CD4-positive, alpha-beta T cell (primary cell): ENCODE data around the gene TNFAIP1. TPM values are rescaled to one million over a fixed set of nuclear protein-coding genes. Genes with fewer than 3 reads are reported as not detected.

Experiments used
- ATAC-seq: fragments of 200-7000 bp; cut with Tn5 transposase; one replicate; pipeline ENCODE4 v1.10.0; 2022; ENCODE audit warnings: mild to moderate bottlenecking; ENCODE audit not compliant: poor library complexity
- CTCF ChIA-PET: fragments of 350-600 bp; sonication (Branson Sonifier 250); formaldehyde crosslinking; loops from one replicate; lab custom pipeline; 2021; ENCODE audit warnings: antibody characterized with exemption, inconsistent platforms; lab: Charles Lee
- POLR2A ChIA-PET: fragments of 350-600 bp; sonication (Branson Sonifier 250); formaldehyde crosslinking; loops from one replicate; lab custom pipeline; 2021; ENCODE audit warnings: antibody characterized with exemption, inconsistent platforms; lab: Charles Lee
- DNase-seq, 14 experiments: peaks; one replicate each; pipeline ENCODE4 v3.0.0-alpha.2; 2013 to 2020; ENCODE audit warnings: mixed read lengths in 2 of 14
- H3K27ac ChIP-seq, 2 donors: one replicate each; pipeline versions ENCODE4 v1.5.1 to v1.7.0; 2013; ENCODE audit warnings: low read length in 2 of 2, low read depth in 1 of 2, mild to moderate bottlenecking in 1 of 2
- H3K27me3 ChIP-seq, 2 experiments: 1 replicate in 1 of 2; 2 replicates in 1 of 2; pipeline versions ENCODE4 v1.6.1 to v1.7.0; 2013; ENCODE audit warnings: low read length in 2 of 2, control low read depth in 1 of 2, mild to moderate bottlenecking in 1 of 2, moderate library complexity in 1 of 2; ENCODE audit not compliant: insufficient read depth in 2 of 2, control insufficient read depth in 1 of 2
- H3K36me3 ChIP-seq: one replicate; pipeline ENCODE4 v1.6.1; 2013; ENCODE audit warnings: low read length, control low read depth; ENCODE audit not compliant: insufficient read depth
- H3K4me1 ChIP-seq: one replicate; pipeline ENCODE4 v1.6.1; 2013; ENCODE audit warnings: low read length, control low read depth; ENCODE audit not compliant: insufficient read depth
- H3K4me3 ChIP-seq: one replicate; pipeline ENCODE4 v1.5.1; 2013; ENCODE audit warnings: mild to moderate bottlenecking, low read length, moderate library complexity
- H3K9me3 ChIP-seq, 2 experiments: 1 replicate in 1 of 2; 2 replicates in 1 of 2; pipeline versions ENCODE4 v1.6.1 to v1.7.0; 2013; ENCODE audit warnings: low read length in 2 of 2, mild to moderate bottlenecking in 2 of 2, control low read depth in 1 of 2, moderate library complexity in 1 of 2; ENCODE audit not compliant: control insufficient read depth in 1 of 2, insufficient read depth in 1 of 2
- H3K27ac Mint-ChIP-seq: one replicate; pipeline ENCODE4 v1.8.0; 2020; ENCODE audit warnings: mixed read lengths
- H3K27me3 Mint-ChIP-seq: one replicate; pipeline ENCODE4 v1.8.0; 2021; ENCODE audit warnings: mixed read lengths
- H3K36me3 Mint-ChIP-seq: one replicate; pipeline ENCODE4 v1.8.0; 2021; ENCODE audit warnings: low read depth, mixed read lengths
- H3K4me1 Mint-ChIP-seq: one replicate; pipeline ENCODE4 v1.8.0; 2021; ENCODE audit warnings: low read depth, mixed read lengths
- H3K4me3 Mint-ChIP-seq: one replicate; pipeline ENCODE4 v1.8.0; 2020; ENCODE audit warnings: mild to moderate bottlenecking, mixed read lengths
- H3K9me3 Mint-ChIP-seq: one replicate; pipeline ENCODE4 v1.8.0; 2020; ENCODE audit warnings: mixed read lengths
- intact Hi-C, 2 experiments: fragments of 100-400 bp; cut with DNase I in 1 of 2; cut with micrococcal nuclease in 1 of 2; formaldehyde crosslinking; loops; one replicate each; pipeline versions ENCODE4 v1.15.1 to v1.9.0; 2023 to 2025; cut with DNase I, micrococcal nuclease
- total RNA-seq, 174 experiments: library from RNA in 2 of 174; stranded (reverse) in 2 of 174; gene quantifications; one replicate each; pipeline ENCODE4 v1.2.3 and lab custom pipeline; 2021 to 2026
- TF ChIP-seq, protein P1 (sequence below): fragments of 200-600 bp; IDR thresholded peaks from one replicate; pipeline ENCODE4 v1.8.0; 2022; ENCODE audit warnings: antibody characterized with exemption, mild to moderate bottlenecking

The TNFAIP1 gene
- total RNA-seq, 2 experiments from 2014 or later = 9.5 to 12.1 TPM

DNA sequence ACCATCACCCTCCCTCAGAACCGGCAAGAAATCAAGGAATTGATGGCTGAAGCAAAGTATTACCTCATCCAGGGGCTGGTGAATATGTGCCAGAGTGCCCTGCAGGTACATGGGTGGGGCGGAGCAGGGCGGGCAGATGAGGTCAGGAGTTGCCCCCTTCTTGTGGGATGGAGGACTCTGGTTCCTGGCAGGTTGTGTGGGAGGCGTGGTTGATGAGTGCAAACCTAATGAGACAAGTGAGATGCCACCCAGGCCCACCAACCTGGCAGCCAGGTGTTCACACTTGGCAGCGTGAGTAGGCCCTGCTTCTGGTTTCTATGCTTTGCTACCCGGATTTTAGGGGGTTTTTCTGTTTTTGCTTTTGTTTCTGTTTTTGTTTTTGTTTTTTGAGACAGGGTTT is 4.8 kb downstream of the TNFAIP1 start:
- CTCF ChIA-PET = no interaction called here
- Mint-ChIP-seq H3K4me1 (peaks cover 31% of the 10 kb centered on the region), H3K36me3 (peaks cover 52% of the 10 kb centered on the region), H3K4me3 (no peak overlapping the region), H3K9me3 (no peaks in the 10 kb centered on the region), H3K27ac (no peak overlapping the region), H3K27me3 (no peaks in the 10 kb centered on the region)
- H3K27me3 ChIP-seq = no peaks in the 10 kb centered on the region
- no peak overlapping the region for H3K4me3 ChIP-seq
- peaks cover 16% of the 10 kb centered on the region for H3K4me1 ChIP-seq
- POLR2A ChIA-PET = no interaction called here
- H3K27ac ChIP-seq = no peak overlapping the region
- TF ChIP-seq, protein P1, sequence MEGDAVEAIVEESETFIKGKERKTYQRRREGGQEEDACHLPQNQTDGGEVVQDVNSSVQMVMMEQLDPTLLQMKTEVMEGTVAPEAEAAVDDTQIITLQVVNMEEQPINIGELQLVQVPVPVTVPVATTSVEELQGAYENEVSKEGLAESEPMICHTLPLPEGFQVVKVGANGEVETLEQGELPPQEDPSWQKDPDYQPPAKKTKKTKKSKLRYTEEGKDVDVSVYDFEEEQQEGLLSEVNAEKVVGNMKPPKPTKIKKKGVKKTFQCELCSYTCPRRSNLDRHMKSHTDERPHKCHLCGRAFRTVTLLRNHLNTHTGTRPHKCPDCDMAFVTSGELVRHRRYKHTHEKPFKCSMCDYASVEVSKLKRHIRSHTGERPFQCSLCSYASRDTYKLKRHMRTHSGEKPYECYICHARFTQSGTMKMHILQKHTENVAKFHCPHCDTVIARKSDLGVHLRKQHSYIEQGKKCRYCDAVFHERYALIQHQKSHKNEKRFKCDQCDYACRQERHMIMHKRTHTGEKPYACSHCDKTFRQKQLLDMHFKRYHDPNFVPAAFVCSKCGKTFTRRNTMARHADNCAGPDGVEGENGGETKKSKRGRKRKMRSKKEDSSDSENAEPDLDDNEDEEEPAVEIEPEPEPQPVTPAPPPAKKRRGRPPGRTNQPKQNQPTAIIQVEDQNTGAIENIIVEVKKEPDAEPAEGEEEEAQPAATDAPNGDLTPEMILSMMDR = no peak
- DNase-seq (no peak), ATAC-seq (no peak)
- H3K9me3 ChIP-seq = peaks cover 0 to 3% of the 10 kb centered on the region in 2 experiments
- H3K36me3 ChIP-seq = peaks cover 62% of the 10 kb centered on the region
- intact Hi-C loops = no loop called here

DNA sequence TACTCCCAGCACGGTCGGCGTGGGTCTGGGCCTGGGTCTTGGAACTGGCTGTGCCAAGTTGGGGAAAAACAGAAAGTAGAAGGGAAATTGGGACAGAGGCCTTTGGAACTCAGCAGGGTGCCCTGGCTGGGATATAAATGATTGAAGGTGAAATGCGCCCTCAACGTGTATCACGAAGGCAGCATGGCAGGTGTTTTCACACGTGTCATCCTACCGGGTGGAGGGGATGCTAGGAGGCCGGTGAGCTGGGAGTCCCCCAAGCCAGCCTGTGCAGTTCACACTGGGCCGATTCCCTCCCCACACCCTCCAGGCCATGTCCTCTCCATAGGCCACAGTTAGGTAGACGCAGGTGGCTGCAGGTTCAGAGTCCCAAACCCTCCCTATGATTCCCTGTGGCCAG is 6.0 kb downstream of the TNFAIP1 start:
- no peak overlapping the region for H3K4me3 Mint-ChIP-seq

DNA sequence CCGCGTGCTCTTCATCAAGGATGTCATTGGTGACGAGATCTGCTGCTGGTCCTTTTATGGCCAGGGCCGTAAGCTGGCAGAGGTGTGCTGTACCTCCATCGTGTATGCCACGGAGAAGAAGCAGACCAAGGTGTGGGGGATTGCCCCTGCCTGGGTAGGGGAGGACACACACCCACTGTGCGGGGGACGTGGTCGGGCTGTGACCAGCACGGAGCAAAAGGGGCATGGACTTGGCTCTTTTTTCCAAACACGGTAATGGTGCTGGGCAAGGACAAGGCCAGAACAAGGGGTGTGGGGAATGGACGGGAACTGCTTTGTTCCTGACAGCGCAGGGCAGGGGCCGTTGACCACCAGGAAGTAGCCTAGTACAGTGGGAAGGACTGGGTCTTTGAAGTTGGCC is 6.8 kb downstream of the TNFAIP1 start:
- Mint-ChIP-seq H3K27ac (no peak overlapping the region), H3K9me3 (no peaks in the 10 kb centered on the region), H3K36me3 (peaks cover 67% of the 10 kb centered on the region), H3K4me1 (peaks cover 13% of the 10 kb centered on the region), H3K27me3 (no peaks in the 10 kb centered on the region), H3K4me3 (no peak overlapping the region)
- Histone ChIP-seq H3K9me3 (peaks cover 0 to 3% of the 10 kb centered on the region in 2 experiments), H3K4me1 (peaks cover 1% of the 10 kb centered on the region), H3K36me3 (peaks cover 81% of the 10 kb centered on the region), H3K27ac (no peak overlapping the region), H3K27me3 (no peaks in the 10 kb centered on the region), H3K4me3 (no peak overlapping the region)
- intact Hi-C loops = no loop called here
- CTCF ChIA-PET = no interaction called here
- no peak for ATAC-seq
- POLR2A ChIA-PET = no interaction called here
- no peak for DNase-seq
- TF ChIP-seq, protein P1 = no peak

More for the DNA sequence above, 6.0 kb downstream of the TNFAIP1 start:
- H3K27me3 ChIP-seq = no peaks in the 10 kb centered on the region
- DNase-seq (no peak), ATAC-seq (no peak)
- ChIA-PET CTCF (no interaction called here), POLR2A (no interaction called here)
- H3K4me3 ChIP-seq = no peak overlapping the region
- H3K36me3 Mint-ChIP-seq = peaks cover 59% of the 10 kb centered on the region
- H3K27me3 Mint-ChIP-seq = no peaks in the 10 kb centered on the region
- no peaks in the 10 kb centered on the region for H3K9me3 Mint-ChIP-seq
- TF ChIP-seq, protein P1 = no peak
- H3K4me1 Mint-ChIP-seq = peaks cover 21% of the 10 kb centered on the region
- no peak overlapping the region for H3K27ac Mint-ChIP-seq
- intact Hi-C loops = no loop called here
- H3K27ac ChIP-seq = no peak overlapping the region
- peaks cover 0 to 3% of the 10 kb centered on the region in 2 experiments for H3K9me3 ChIP-seq
- H3K4me1 ChIP-seq = peaks cover 7% of the 10 kb centered on the region
- H3K36me3 ChIP-seq = peaks cover 73% of the 10 kb centered on the region
